Measurements from ENCODE around the gene CD34. TPM values are rescaled to one million over a fixed set of nuclear protein-coding genes. Genes with fewer than 3 reads are reported as not detected.

Gene CD34
- total RNA-seq, 1 experiment from 2014 or later: 0.35 TPM

DNA sequence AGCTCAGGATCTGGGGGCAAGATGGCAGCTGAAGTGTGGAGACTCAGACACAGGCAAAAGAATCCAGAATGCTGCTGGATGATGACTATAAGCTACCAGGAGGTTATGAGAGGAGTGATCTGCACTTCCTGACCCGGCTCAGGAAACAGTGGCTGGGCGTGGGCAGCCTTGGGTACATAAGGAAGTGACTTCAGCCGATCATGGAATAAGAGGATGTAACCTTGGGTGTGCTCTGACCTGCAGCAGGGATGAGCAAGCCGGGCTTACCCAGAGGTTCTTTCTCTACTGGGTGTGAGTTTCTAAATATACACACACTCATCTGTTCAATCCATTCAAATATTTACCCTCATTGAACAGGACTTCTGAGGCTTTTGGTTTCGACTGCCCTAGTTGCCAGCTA, 62.7 kb downstream of the CD34 start:
- Mint-ChIP-seq H3K4me1 (peaks cover 4 to 7% of the 10 kb centered on the region in 2 experiments; a peak in 3 of 4 replicates), H3K36me3 (ENCODE audit: insufficient read depth in 1 of 3, low read depth in 3 of 3) (no peaks in the 10 kb centered on the region)

More for the DNA sequence above, 62.7 kb downstream of the CD34 start:
- TF ChIP-seq, protein P1, sequence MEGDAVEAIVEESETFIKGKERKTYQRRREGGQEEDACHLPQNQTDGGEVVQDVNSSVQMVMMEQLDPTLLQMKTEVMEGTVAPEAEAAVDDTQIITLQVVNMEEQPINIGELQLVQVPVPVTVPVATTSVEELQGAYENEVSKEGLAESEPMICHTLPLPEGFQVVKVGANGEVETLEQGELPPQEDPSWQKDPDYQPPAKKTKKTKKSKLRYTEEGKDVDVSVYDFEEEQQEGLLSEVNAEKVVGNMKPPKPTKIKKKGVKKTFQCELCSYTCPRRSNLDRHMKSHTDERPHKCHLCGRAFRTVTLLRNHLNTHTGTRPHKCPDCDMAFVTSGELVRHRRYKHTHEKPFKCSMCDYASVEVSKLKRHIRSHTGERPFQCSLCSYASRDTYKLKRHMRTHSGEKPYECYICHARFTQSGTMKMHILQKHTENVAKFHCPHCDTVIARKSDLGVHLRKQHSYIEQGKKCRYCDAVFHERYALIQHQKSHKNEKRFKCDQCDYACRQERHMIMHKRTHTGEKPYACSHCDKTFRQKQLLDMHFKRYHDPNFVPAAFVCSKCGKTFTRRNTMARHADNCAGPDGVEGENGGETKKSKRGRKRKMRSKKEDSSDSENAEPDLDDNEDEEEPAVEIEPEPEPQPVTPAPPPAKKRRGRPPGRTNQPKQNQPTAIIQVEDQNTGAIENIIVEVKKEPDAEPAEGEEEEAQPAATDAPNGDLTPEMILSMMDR (conservative IDR thresholded peaks at IDR 0.05): no peak
- Histone ChIP-seq H2AK5ac (ENCODE audit: insufficient read length, low read length) (no peak overlapping the region), H2BK12ac (ENCODE audit: insufficient read length, low read depth, low read length) (no peak overlapping the region), H3K56ac (ENCODE audit: insufficient read length, low read depth, low read length) (no peak overlapping the region), H2AFZ (ENCODE audit: low read length) (no peak overlapping the region), H4K8ac (replicated peaks; ENCODE audit: insufficient read length, low read depth, low read length) (no peak overlapping the region), H3T11ph (ENCODE audit: low read length) (no peak overlapping the region), H3K18ac (ENCODE audit: insufficient read length, low read depth, low read length) (no peak overlapping the region), H3K27me3 (ENCODE audit: insufficient read depth, low read length) (no peaks in the 10 kb centered on the region), H3K23ac (ENCODE audit: insufficient read length, low read depth, low read length) (no peak overlapping the region), H2BK20ac (ENCODE audit: low read depth, low read length, poor library complexity, severe bottlenecking) (no peak overlapping the region), H3K27ac (ENCODE audit: insufficient read length, low read depth, low read length) (no peak overlapping the region), H2BK120ac (ENCODE audit: low read depth, low read length, poor library complexity, severe bottlenecking) (no peak overlapping the region), H3K4ac (ENCODE audit: low read depth, low read length) (no peak overlapping the region), H3K23me2 (ENCODE audit: insufficient read length, low read depth, low read length, poor library complexity, severe bottlenecking) (no peaks in the 10 kb centered on the region), H3K9me3 (ENCODE audit: control insufficient read depth, low read depth, low read length) (no peaks in the 10 kb centered on the region), H3K4me1 (ENCODE audit: insufficient read depth, low read length) (no peaks in the 10 kb centered on the region; the same call in 1 of the 2 replicates), H3K9ac (ENCODE audit: extremely low read depth, insufficient read length, low read length) (no peak overlapping the region), H3K79me1 (ENCODE audit: insufficient read depth, low read depth, low read length, poor library complexity, severe bottlenecking) (no peaks in the 10 kb centered on the region), H2BK15ac (ENCODE audit: low read depth, low read length) (no peak overlapping the region), H3K4me2 (ENCODE audit: insufficient read depth, insufficient read length, low read length) (no peak overlapping the region), H3K79me2 (ENCODE audit: insufficient read depth, low read length) (no peaks in the 10 kb centered on the region), H4K20me1 (ENCODE audit: control insufficient read depth, insufficient read depth, insufficient read length) (no peaks in the 10 kb centered on the region), H4K91ac (ENCODE audit: insufficient read length, low read depth, low read length) (no peak overlapping the region), H3K14ac (ENCODE audit: insufficient read depth, low read length) (no peak overlapping the region), H2BK5ac (ENCODE audit: insufficient read length, low read length) (no peak overlapping the region), H4K5ac (ENCODE audit: insufficient read length, low read depth, low read length) (no peak overlapping the region)
- H3K27ac Mint-ChIP-seq: no peak overlapping the region
- H3K27me3 Mint-ChIP-seq (ENCODE audit: low read depth): no peaks in the 10 kb centered on the region
- WGBS (ENCODE audit: extremely low coverage, insufficient read length, low lambda C conversion rate): no CpG with 5 or more reads among the region's 5 CpGs
- no peaks in the 10 kb centered on the region for H3K9me3 Mint-ChIP-seq
- H3K4me3 Mint-ChIP-seq: no peak overlapping the region
- no peak for DNase-seq

All from H9 (cell line).